ENCODE measurements around the gene HNRNPCL4.
"Not testable (repeated sequence)": the region's sequence is repeated elsewhere in the genome, so short reads cannot be mapped to it uniquely, and the experiment has no call there.

The HNRNPCL4 gene

GRCh38 chr1:13165531-13165930, at the start of gene HNRNPCL4:
TSS of gene HNRNPCL4 (minus strand) at chr1:13165631. CDS start at chr1:13165467, 164 bp downstream.
- not testable (repeated sequence) for DNase-seq (ENCODE audit: low read depth in 2 of 2)

GRCh38 chr1:13208712-13209111, 43.3 kb upstream of the HNRNPCL4 start:
- DNase-seq (ENCODE audit: low read depth in 2 of 2): not testable (repeated sequence)

DNA sequence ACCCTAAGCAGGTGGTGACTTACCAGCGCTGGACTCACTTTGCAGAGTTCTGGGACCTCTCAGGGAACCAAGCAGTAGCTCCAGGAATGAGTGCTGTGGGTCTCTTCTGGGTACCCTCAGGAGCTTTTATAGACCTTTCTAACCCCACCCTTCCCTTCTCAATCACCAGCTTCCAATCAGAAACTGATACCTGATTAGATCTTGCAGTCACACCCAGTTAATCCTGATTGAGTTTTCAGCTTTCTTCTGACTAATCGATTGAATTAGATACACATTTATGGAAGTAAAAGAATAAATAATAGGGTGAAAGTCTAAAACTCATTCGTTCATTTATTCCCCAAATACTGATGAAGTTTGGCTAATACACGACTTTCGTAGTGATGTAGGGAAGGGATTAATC, 35.9 kb upstream of the HNRNPCL4 start, which contains the start of gene PRAMEF13:
Gene PRAMEF13, minus strand, starts transcription at position 101 of the 400 bp plus-strand sequence. CDS start 1,820 bp downstream, outside the sequence.
- DNase-seq (ENCODE audit: low read depth in 2 of 2): not testable (repeated sequence)

- not testable (repeated sequence) for DNase-seq (ENCODE audit: low read depth in 2 of 2)
These were observed 6.1 kb upstream of the HNRNPCL4 start, which contains the start of gene PRAMEF9 for GRCh38 chr1:13171548-13171947. TSS of gene PRAMEF9 (plus strand) at chr1:13171848. CDS start at chr1:13175281, 3,433 bp downstream.

- DNase-seq (ENCODE audit: low read depth in 2 of 2): not testable (repeated sequence)
These were observed 9.5 kb downstream of the HNRNPCL4 start, which contains the start of gene PRAMEF26 for GRCh38 chr1:13155909-13156308. TSS of gene PRAMEF26 (minus strand) at chr1:13156009. CDS start at chr1:13153095, 2,914 bp downstream.

- DNase-seq (ENCODE audit: low read depth in 2 of 2): not testable (repeated sequence)
These were observed 48.7 kb downstream of the HNRNPCL4 start, which contains the start of gene HNRNPCL2 for GRCh38 chr1:13116754-13117153. TSS of gene HNRNPCL2 (minus strand) at chr1:13116854. CDS start at chr1:13116400, 454 bp downstream.
